Measurements from ENCODE around the gene TCF7L1.

The TCF7L1 gene

DNA sequence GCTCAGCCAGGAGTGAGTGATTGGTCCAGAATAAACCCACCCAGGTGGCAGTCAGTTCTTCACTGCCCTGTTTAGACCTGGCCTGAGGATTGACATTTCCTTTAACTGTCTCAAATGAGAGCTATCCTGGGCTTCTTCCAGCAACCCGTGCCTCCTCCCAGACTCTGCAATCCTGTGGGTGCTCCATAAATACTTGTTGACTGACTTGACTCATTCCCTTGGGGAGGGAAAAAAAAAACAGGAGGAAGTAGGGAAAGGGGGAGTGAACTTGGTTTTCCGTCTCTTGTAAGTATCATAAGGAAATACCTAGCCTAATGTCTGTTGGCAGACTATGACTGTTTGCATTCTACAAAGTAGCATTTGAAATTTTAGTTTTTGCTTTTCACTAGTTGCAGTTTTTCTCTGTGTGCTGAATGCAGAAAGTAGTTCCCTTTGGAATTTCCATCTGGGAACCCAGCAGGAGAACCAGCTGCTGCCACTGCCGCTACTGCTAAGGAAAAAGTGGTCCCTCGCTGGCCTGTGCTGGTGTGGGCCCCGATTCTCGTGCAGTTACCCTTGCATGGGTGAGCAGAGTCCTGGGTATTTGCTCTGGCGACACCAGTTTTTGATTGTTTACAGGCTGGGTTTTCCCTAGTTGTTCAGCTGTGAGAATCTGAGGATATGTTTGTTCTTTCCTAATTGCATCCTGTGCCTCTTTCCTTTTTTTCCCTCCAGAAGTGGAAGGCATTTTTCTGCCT lies 115.7 kb downstream of the TCF7L1 start:
- peak; percentile 92 for DNase-seq (ENCODE audit: low read depth)
- TF ChIP-seq, protein P1, sequence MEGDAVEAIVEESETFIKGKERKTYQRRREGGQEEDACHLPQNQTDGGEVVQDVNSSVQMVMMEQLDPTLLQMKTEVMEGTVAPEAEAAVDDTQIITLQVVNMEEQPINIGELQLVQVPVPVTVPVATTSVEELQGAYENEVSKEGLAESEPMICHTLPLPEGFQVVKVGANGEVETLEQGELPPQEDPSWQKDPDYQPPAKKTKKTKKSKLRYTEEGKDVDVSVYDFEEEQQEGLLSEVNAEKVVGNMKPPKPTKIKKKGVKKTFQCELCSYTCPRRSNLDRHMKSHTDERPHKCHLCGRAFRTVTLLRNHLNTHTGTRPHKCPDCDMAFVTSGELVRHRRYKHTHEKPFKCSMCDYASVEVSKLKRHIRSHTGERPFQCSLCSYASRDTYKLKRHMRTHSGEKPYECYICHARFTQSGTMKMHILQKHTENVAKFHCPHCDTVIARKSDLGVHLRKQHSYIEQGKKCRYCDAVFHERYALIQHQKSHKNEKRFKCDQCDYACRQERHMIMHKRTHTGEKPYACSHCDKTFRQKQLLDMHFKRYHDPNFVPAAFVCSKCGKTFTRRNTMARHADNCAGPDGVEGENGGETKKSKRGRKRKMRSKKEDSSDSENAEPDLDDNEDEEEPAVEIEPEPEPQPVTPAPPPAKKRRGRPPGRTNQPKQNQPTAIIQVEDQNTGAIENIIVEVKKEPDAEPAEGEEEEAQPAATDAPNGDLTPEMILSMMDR (IDR thresholded peaks at IDR 0.05; ENCODE audit: control insufficient read depth, insufficient read depth, low read depth, low read length, missing control alignments), result no peak
- no peak overlapping the region for H3K4me3 ChIP-seq (ENCODE audit: control insufficient read depth, low read depth, low read length)

DNA sequence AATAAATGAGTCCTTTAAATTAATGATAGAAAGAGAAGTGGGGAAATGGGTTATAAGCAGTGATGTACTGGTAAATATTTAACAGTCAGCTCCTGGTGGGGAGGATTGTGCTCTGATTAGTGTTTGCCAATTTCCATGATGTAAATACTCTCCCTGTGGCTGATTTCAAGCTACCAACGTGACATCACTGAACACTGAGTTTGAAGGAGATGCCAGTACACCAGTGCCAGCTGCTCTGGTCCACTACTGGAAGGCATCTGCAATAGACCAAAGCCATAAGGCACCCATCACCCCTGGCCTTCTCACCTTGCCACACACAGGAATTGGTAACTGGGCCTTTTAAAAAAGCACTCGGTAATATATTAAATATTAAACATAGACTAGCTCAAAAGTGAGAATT lies 116.9 kb downstream of the TCF7L1 start:
- TF ChIP-seq, protein P1 (IDR thresholded peaks at IDR 0.05; ENCODE audit: control insufficient read depth, insufficient read depth, low read depth, low read length, missing control alignments), result no peak
- H3K4me3 ChIP-seq (ENCODE audit: control insufficient read depth, low read depth, low read length), result no peak overlapping the region
- DNase-seq (ENCODE audit: low read depth), result no peak

DNA sequence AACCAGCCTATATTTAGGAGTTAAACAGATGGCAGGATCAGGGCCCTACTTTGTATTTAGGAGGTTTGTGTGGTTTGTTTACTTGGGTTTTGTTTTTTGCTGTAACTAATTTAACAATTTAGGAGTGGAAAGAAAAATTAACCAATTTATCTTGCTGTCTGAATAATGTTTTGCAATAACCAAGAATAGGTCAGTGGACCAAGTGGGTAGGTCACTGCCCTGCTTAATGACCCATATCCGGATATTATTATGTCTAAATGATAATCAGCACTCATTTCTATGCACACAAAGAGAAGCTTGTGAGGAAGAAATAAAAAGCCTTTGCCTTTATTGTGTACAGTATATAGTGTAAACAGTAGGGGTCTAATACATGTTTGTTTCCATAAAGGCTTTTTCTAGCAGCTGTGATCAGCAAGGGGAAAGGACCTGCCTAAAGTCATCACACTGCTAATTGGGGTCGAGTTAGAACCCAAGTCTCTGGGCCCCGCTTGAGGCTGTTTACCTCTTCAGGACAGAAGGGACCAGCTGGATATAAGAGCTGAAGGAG lies 118.0 kb downstream of the TCF7L1 start:
- no peak overlapping the region for H3K4me3 ChIP-seq (ENCODE audit: control insufficient read depth, low read depth, low read length)
- no peak for DNase-seq (ENCODE audit: low read depth)
- TF ChIP-seq, protein P1 (IDR thresholded peaks at IDR 0.05; ENCODE audit: control insufficient read depth, insufficient read depth, low read depth, low read length, missing control alignments), result no peak

DNA sequence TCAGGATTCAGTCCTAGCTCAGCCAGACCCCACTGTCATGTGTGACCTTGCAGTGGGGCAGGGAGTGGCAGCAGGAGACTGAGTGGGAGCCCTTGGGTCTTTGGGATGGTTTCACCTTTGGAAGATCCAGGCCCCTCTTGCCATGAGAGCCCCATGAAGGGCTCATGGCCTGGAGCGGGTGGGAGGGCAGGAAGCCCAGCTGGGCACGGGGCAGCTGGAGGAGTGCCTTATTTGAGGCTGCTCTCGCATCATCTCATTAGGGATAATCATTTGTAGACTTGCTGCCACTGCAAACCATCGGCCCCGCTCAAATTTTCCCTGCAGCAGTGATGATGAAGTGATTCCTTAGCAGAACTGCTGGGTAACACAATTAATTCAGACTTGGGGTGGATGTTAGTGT lies 120.7 kb downstream of the TCF7L1 start:
- DNase-seq (ENCODE audit: low read depth), result no peak
- no peak overlapping the region for H3K4me3 ChIP-seq (ENCODE audit: control insufficient read depth, low read depth, low read length)
- TF ChIP-seq, protein P1 (IDR thresholded peaks at IDR 0.05; ENCODE audit: control insufficient read depth, insufficient read depth, low read depth, low read length, missing control alignments), result no peak

DNA sequence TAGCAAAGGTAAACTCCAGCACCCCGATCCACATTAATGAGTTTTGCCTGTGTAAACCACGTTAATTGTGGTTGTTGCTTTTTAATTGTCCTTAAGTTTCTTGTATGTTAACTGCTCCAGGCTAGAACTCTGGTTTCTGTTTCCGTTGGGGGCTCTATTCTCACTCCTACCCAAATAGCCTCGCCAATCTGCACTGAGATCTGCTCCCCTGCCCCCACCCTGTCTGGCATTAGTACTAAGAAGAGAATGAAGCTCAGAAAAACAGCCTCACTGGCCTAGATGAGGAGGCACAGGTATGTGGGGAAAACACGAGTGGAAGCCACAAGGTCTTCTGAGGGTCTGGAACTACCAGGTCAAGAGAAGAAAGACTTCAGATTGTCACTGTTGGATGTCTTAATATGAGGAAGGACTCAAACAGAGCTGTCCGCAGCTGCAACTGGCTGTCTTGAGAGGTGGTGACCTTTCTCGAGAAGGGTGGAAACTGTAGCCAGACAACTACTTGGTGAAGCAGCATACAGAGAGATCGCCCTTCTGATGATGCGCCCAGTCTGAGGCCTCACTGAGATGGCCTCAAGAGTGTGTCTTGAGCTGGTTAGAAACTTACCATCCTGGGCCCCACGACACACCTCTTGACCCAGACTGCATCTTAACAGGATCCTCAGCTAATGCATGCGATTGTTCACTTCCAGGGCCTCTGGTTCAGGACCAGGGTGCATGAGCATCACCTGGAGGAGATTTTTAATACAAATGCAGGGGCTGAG lies 121.5 kb downstream of the TCF7L1 start:
- no peak for DNase-seq (ENCODE audit: low read depth)
- TF ChIP-seq, protein P1 (IDR thresholded peaks at IDR 0.05; ENCODE audit: control insufficient read depth, insufficient read depth, low read depth, low read length, missing control alignments), result no peak

DNA sequence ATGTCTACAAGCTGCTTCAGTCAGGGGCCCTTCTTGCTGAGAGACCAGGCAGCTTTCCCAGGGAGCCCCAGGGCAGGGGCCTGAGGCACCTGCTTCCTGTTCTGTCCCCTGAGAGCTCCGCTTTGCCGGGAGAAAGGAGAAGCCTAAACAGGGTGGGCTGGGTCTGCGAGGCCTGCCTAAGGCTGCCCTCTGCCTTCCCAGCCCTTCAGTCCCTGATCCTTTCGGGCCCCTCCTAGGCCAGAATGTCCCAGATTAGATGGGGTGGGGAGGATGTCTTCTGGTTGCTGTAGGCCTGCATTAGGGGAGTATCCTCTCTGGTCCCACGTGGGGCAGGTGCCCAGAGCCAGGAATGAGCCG lies 122.2 kb downstream of the TCF7L1 start:
- TF ChIP-seq, protein P1 (IDR thresholded peaks at IDR 0.05; ENCODE audit: control insufficient read depth, insufficient read depth, low read depth, low read length, missing control alignments), result no peak
- no peak overlapping the region for H3K4me3 ChIP-seq (ENCODE audit: control insufficient read depth, low read depth, low read length)
- no peak for DNase-seq (ENCODE audit: low read depth)

More for the DNA sequence above, 121.5 kb downstream of the TCF7L1 start:
- no peak overlapping the region for H3K4me3 ChIP-seq (ENCODE audit: control insufficient read depth, low read depth, low read length)
